ENCODE results near the gene USP22. TPM values are rescaled to one million over a fixed set of nuclear protein-coding genes. Genes with fewer than 3 reads are reported as not detected.

USP22 gene
- total and polyA plus RNA-seq, 2 of the 4 experiments (the other 2 are of a cell fraction): 161 to 319 TPM

- TF ChIP-seq RFX5 (IDR thresholded peaks at IDR 0.05; ENCODE audit: low read depth, low read length) (no peak), RCOR1 (IDR thresholded peaks at IDR 0.05; ENCODE audit: insufficient replicate concordance, low read length) (no peak)
- dilution Hi-C loops (cut with HindIII; ENCODE audit: low sequenced_read_pairs, unreplicated experiment) (no loop called here), in situ Hi-C loops (cut with MboI; ENCODE audit: low sequenced_read_pairs) (no loop called here), intact Hi-C loops (cut with micrococcal nuclease) (no loop called here)
- H3K79me1 ChIP-seq (ENCODE audit: low read depth in 1 of 2, low read length in 2 of 2): peaks cover 64 to 92% of the 10 kb centered on the region in 2 experiments
- no peak overlapping the region for H2BK5ac ChIP-seq (ENCODE audit: low read depth, low read length, poor library complexity, severe bottlenecking)
- H2BK20ac ChIP-seq (ENCODE audit: low read depth, low read length): no peak overlapping the region
- H2AK9ac ChIP-seq (replicated peaks; ENCODE audit: low read depth, low read length, poor library complexity): no peak overlapping the region
- H2BK15ac ChIP-seq (ENCODE audit: low read depth, low read length): no peak overlapping the region
- H3K4me1 ChIP-seq (ENCODE audit: control insufficient read depth, insufficient read depth, low read length): no peaks in the 10 kb centered on the region
- H3K9me3 ChIP-seq (ENCODE audit: control insufficient read depth, insufficient read depth, low read length): no peaks in the 10 kb centered on the region
- no peak overlapping the region for H3K23ac ChIP-seq (ENCODE audit: low read depth, low read length)
- ATAC-seq (ENCODE audit: low read depth): no peak
- peaks cover 6% of the 10 kb centered on the region; the same call in 1 of the 2 replicates for H3K9me1 ChIP-seq (ENCODE audit: insufficient read depth, low read length)
- no peak for DNase-seq
- no peak overlapping the region for H2AK5ac ChIP-seq (ENCODE audit: low read depth, low read length)
- no peak overlapping the region for H4K91ac ChIP-seq (ENCODE audit: insufficient read depth, low read depth, low read length)
- H3K27ac ChIP-seq (ENCODE audit: insufficient read depth, low read length): no peak overlapping the region
- H2AFZ ChIP-seq (replicated peaks; ENCODE audit: low read length, poor library complexity): no peak overlapping the region
- H2BK120ac ChIP-seq (ENCODE audit: low read depth, low read length): no peak overlapping the region
- no peak overlapping the region for H3K18ac ChIP-seq (ENCODE audit: low read depth, low read length)
- H3K4me2 ChIP-seq (ENCODE audit: low read depth, low read length): no peak overlapping the region
- H3K56ac ChIP-seq (ENCODE audit: extremely low read depth, insufficient read depth, low read length): no peak overlapping the region
- H3K36me3 ChIP-seq (ENCODE audit: control insufficient read depth, insufficient read depth, low read length): peaks cover 91% of the 10 kb centered on the region
- BruUV-seq (replicated peaks): no TSS peak
- H4K5ac ChIP-seq (ENCODE audit: low read depth, low read length): no peak overlapping the region
- ChIA-PET CTCF (no interaction called here), POLR2A (ENCODE audit: unreplicated experiment) (no interaction called here)
- no peak overlapping the region for H4K8ac ChIP-seq (ENCODE audit: low read depth in 2 of 2, low read length in 2 of 2)
- H3K9ac ChIP-seq (ENCODE audit: low read depth, low read length): no peak overlapping the region
- no peak overlapping the region for H3K4me3 ChIP-seq (ENCODE audit: insufficient read depth, low read depth, low read length)
- no peak overlapping the region for H3K4ac ChIP-seq (ENCODE audit: low read depth, low read length)
- 95% methylated on average over 4 of the region's 11 CpGs; no CpG with 5 or more reads in 1 of the 2 experiments for WGBS, 2 experiments (ENCODE audit: extremely low coverage in 2 of 2, insufficient read length in 1 of 2)
- H3K27me3 ChIP-seq (ENCODE audit: control insufficient read depth, insufficient read depth, low read length): no peaks in the 10 kb centered on the region
- peaks cover 98% of the 10 kb centered on the region for H4K20me1 ChIP-seq (ENCODE audit: insufficient read depth, low read length)
- no peak overlapping the region for H3K14ac ChIP-seq (replicated peaks; ENCODE audit: low read depth, low read length)
Observed at GRCh38 chr17:21014498-21014897, 28.3 kb downstream of the USP22 start.
